Immature natural killer cell (primary cell): ENCODE results near the gene UNC5A. TPM values are rescaled to one million over a fixed set of nuclear protein-coding genes. Genes with fewer than 3 reads are reported as not detected.

ENCODE experiments used
- DNase-seq, 3 donors: peaks; one replicate each; pipeline ENCODE4 v3.0.0; 2022; ENCODE audit warnings: mixed read lengths in 1 of 3
- H3K27ac Mint-ChIP-seq, 6 donors: one replicate each; pipeline ENCODE4 v1.8.0; 2020; ENCODE audit warnings: mixed read lengths in 6 of 6, mild to moderate bottlenecking in 5 of 6, inconsistent platforms in 4 of 6, moderate library complexity in 3 of 6
- H3K27me3 Mint-ChIP-seq, 3 donors: one replicate each; pipeline ENCODE4 v1.8.0; 2020 to 2021; ENCODE audit warnings: low read depth in 3 of 3, mild to moderate bottlenecking in 3 of 3, mixed read lengths in 3 of 3, moderate library complexity in 3 of 3, inconsistent platforms in 1 of 3
- H3K36me3 Mint-ChIP-seq, 3 donors: one replicate each; pipeline ENCODE4 v1.8.0; 2020; ENCODE audit warnings: mixed read lengths in 3 of 3, inconsistent platforms in 2 of 3, mild to moderate bottlenecking in 2 of 3
- H3K4me1 Mint-ChIP-seq, 2 donors: one replicate each; pipeline ENCODE4 v1.8.0; 2020; ENCODE audit warnings: inconsistent platforms in 2 of 2, mild to moderate bottlenecking in 2 of 2, mixed read lengths in 2 of 2, moderate library complexity in 1 of 2
- H3K4me3 Mint-ChIP-seq, 5 donors: one replicate each; pipeline ENCODE4 v1.8.0; 2020; ENCODE audit warnings: mild to moderate bottlenecking in 5 of 5, mixed read lengths in 5 of 5, inconsistent platforms in 3 of 5, moderate library complexity in 3 of 5
- H3K9me3 Mint-ChIP-seq, 6 donors: one replicate each; pipeline ENCODE4 v1.8.0; 2020; ENCODE audit warnings: mild to moderate bottlenecking in 6 of 6, mixed read lengths in 6 of 6, inconsistent platforms in 4 of 6, moderate library complexity in 3 of 6
- polyA plus RNA-seq, 3 donors: library from polyadenylated mRNA; unstranded; fragments of 300-500 nt; fragmentation: Illumina TruSeq; gene quantifications; one replicate each; pipeline ENCODE4 v1.2.3, GENCODE V29; 2021

Gene UNC5A
- polyA plus RNA-seq, 3 donors from 2014 or later: not detected

GRCh38 chr5:176816043-176816745 is 5.8 kb downstream of the UNC5A start:
- peak overlapping the region; percentile 39 to 57 (median 51) for H3K4me3 Mint-ChIP-seq
- peaks cover 18% of the 10 kb centered on the region in 2 donors for H3K4me1 Mint-ChIP-seq

GRCh38 chr5:176816791-176817347 is 6.5 kb downstream of the UNC5A start:
- Mint-ChIP-seq H3K9me3 (no peaks in the 10 kb centered on the region), H3K27ac (no peak overlapping the region), H3K4me3 (peak overlapping the region; percentile 39 to 57 (median 52)), H3K36me3 (no peaks in the 10 kb centered on the region), H3K4me1 (peaks cover 14 to 15% of the 10 kb centered on the region in 2 donors), H3K27me3 (peaks cover 25 to 32% (median 27%) of the 10 kb centered on the region in 3 donors)
- DNase-seq: no peak

More at GRCh38 chr5:176816043-176816745, 5.8 kb downstream of the UNC5A start:
- no peak for DNase-seq
- H3K36me3 Mint-ChIP-seq: no peaks in the 10 kb centered on the region
- peaks cover 25 to 33% (median 27%) of the 10 kb centered on the region in 3 donors for H3K27me3 Mint-ChIP-seq
- H3K27ac Mint-ChIP-seq: no peak overlapping the region
- H3K9me3 Mint-ChIP-seq: no peaks in the 10 kb centered on the region

- H3K9me3 Mint-ChIP-seq: no peaks in the 10 kb centered on the region
- no peaks in the 10 kb centered on the region for H3K36me3 Mint-ChIP-seq
- no peak overlapping the region for H3K27ac Mint-ChIP-seq
- peak in 1 of 3 donors; percentile 15 for DNase-seq
- H3K4me1 Mint-ChIP-seq: peaks cover 14 to 15% of the 10 kb centered on the region in 2 donors
- H3K4me3 Mint-ChIP-seq: no peak overlapping the region
- H3K27me3 Mint-ChIP-seq: peaks cover 25 to 31% (median 25%) of the 10 kb centered on the region in 3 donors
Observed at GRCh38 chr5:176817369-176817840, 7.0 kb downstream of the UNC5A start.

GRCh38 chr5:176817841-176818377 is 7.5 kb downstream of the UNC5A start:
- peak overlapping the region; percentile 57 to 82 (median 77) for H3K4me3 Mint-ChIP-seq
- H3K4me1 Mint-ChIP-seq: peaks cover 14 to 15% of the 10 kb centered on the region in 2 donors
- no peaks in the 10 kb centered on the region for H3K36me3 Mint-ChIP-seq
- H3K27ac Mint-ChIP-seq: no peak overlapping the region
- peak in 2 of 3 donors; percentile 10 for DNase-seq
- H3K9me3 Mint-ChIP-seq: no peaks in the 10 kb centered on the region
- H3K27me3 Mint-ChIP-seq: peaks cover 25 to 31% (median 27%) of the 10 kb centered on the region in 3 donors

- H3K27me3 Mint-ChIP-seq: peaks cover 27 to 31% (median 27%) of the 10 kb centered on the region in 3 donors
- peak; percentile 51 to 59 (median 57) for DNase-seq
- H3K4me1 Mint-ChIP-seq: peaks cover 14 to 15% of the 10 kb centered on the region in 2 donors
- H3K9me3 Mint-ChIP-seq: no peaks in the 10 kb centered on the region
- H3K4me3 Mint-ChIP-seq: peak overlapping the region; percentile 57 to 82 (median 77)
- H3K27ac Mint-ChIP-seq: no peak overlapping the region
- no peaks in the 10 kb centered on the region for H3K36me3 Mint-ChIP-seq
Observed at GRCh38 chr5:176818391-176819098, 8.2 kb downstream of the UNC5A start.

GRCh38 chr5:176819476-176819875 is 9.1 kb downstream of the UNC5A start:
- H3K4me3 Mint-ChIP-seq: peak overlapping the region in 2 of 5 donors; percentile 6 to 31
- peaks cover 14 to 15% of the 10 kb centered on the region in 2 donors for H3K4me1 Mint-ChIP-seq
- H3K27ac Mint-ChIP-seq: no peak overlapping the region
- H3K36me3 Mint-ChIP-seq: no peaks in the 10 kb centered on the region
- H3K27me3 Mint-ChIP-seq: peaks cover 22 to 27% (median 27%) of the 10 kb centered on the region in 3 donors
- DNase-seq: no peak
- no peaks in the 10 kb centered on the region for H3K9me3 Mint-ChIP-seq

GRCh38 chr5:176820937-176821336 is 10.6 kb downstream of the UNC5A start:
- Mint-ChIP-seq H3K36me3 (no peaks in the 10 kb centered on the region), H3K27me3 (peaks cover 21 to 29% (median 22%) of the 10 kb centered on the region in 3 donors), H3K4me1 (peaks cover 14 to 15% of the 10 kb centered on the region in 2 donors), H3K9me3 (no peaks in the 10 kb centered on the region), H3K27ac (no peak overlapping the region), H3K4me3 (no peak overlapping the region)
- DNase-seq: no peak

- Mint-ChIP-seq H3K27me3 (peaks cover 20 to 29% (median 22%) of the 10 kb centered on the region in 3 donors), H3K27ac (no peak overlapping the region), H3K4me3 (no peak overlapping the region), H3K4me1 (peaks cover 14 to 15% of the 10 kb centered on the region in 2 donors), H3K9me3 (no peaks in the 10 kb centered on the region), H3K36me3 (no peaks in the 10 kb centered on the region)
- no peak for DNase-seq
Observed at GRCh38 chr5:176821441-176821840, 11.1 kb downstream of the UNC5A start.

GRCh38 chr5:176822041-176822792 is 11.9 kb downstream of the UNC5A start:
- Mint-ChIP-seq H3K36me3 (no peaks in the 10 kb centered on the region), H3K9me3 (no peaks in the 10 kb centered on the region), H3K4me3 (no peak overlapping the region), H3K4me1 (peaks cover 12 to 15% of the 10 kb centered on the region in 2 donors), H3K27ac (no peak overlapping the region), H3K27me3 (peaks cover 20 to 23% (median 22%) of the 10 kb centered on the region in 3 donors)
- no peak for DNase-seq

GRCh38 chr5:176822793-176823481 is 12.6 kb downstream of the UNC5A start:
- Mint-ChIP-seq H3K36me3 (no peaks in the 10 kb centered on the region), H3K27me3 (peaks cover 20 to 23% (median 22%) of the 10 kb centered on the region in 3 donors), H3K4me3 (no peak overlapping the region), H3K9me3 (no peaks in the 10 kb centered on the region), H3K27ac (no peak overlapping the region), H3K4me1 (peaks cover 12 to 15% of the 10 kb centered on the region in 2 donors)
- no peak for DNase-seq

- H3K27ac Mint-ChIP-seq: no peak overlapping the region
- H3K4me1 Mint-ChIP-seq: peaks cover 4 to 6% of the 10 kb centered on the region in 2 donors
- no peaks in the 10 kb centered on the region for H3K36me3 Mint-ChIP-seq
- no peaks in the 10 kb centered on the region for H3K9me3 Mint-ChIP-seq
- DNase-seq: no peak
- no peak overlapping the region for H3K4me3 Mint-ChIP-seq
- H3K27me3 Mint-ChIP-seq: peaks cover 15 to 17% (median 17%) of the 10 kb centered on the region in 3 donors
Observed at GRCh38 chr5:176823869-176824412, 13.6 kb downstream of the UNC5A start.

- Mint-ChIP-seq H3K9me3 (no peaks in the 10 kb centered on the region), H3K36me3 (no peaks in the 10 kb centered on the region), H3K27ac (no peak overlapping the region), H3K4me3 (no peak overlapping the region), H3K27me3 (peaks cover 10 to 13% (median 11%) of the 10 kb centered on the region in 3 donors), H3K4me1 (no peaks in the 10 kb centered on the region)
- DNase-seq: no peak
Observed at GRCh38 chr5:176824604-176825003, 14.2 kb downstream of the UNC5A start.
